GM18517 (cell line): Measurements from ENCODE around the gene PRKAG1.

Experiments
- ATAC-seq: cut with Tn5 transposase; IDR thresholded peaks from one replicate; pipeline ENCODE4 v1.9.1; 2021; ENCODE audit warnings: mild to moderate bottlenecking, moderate library complexity; ENCODE audit not compliant: unreplicated experiment

PRKAG1 gene

GRCh38 chr12:48986720-48987291, 31.8 kb downstream of the PRKAG1 start:
- ATAC-seq: no peak

GRCh38 chr12:48985901-48986300, 32.7 kb downstream of the PRKAG1 start:
- no peak for ATAC-seq

GRCh38 chr12:48985475-48985897, 33.1 kb downstream of the PRKAG1 start:
- no peak for ATAC-seq

GRCh38 chr12:48982397-48983080, 36.0 kb downstream of the PRKAG1 start:
- ATAC-seq: no peak

GRCh38 chr12:48981757-48982157, 36.8 kb downstream of the PRKAG1 start:
- no peak for ATAC-seq

GRCh38 chr12:48980953-48981756, 37.4 kb downstream of the PRKAG1 start:
- no peak for ATAC-seq

- no peak for ATAC-seq
Measured at GRCh38 chr12:48980389-48980952, 38.1 kb downstream of the PRKAG1 start.

GRCh38 chr12:48979602-48980388, 38.8 kb downstream of the PRKAG1 start:
- no peak for ATAC-seq

GRCh38 chr12:48978741-48979601, 39.6 kb downstream of the PRKAG1 start:
- ATAC-seq: no peak

- ATAC-seq: no peak
Measured at GRCh38 chr12:48978291-48978740, 40.3 kb downstream of the PRKAG1 start, which contains the start of gene WNT1. TSS of gene WNT1 (plus strand) at chr12:48978322. CDS start at chr12:48978651, 329 bp downstream.

- ATAC-seq: no peak
Measured at GRCh38 chr12:48977290-48978281, 41.0 kb downstream of the PRKAG1 start.

- ATAC-seq: no peak
Measured at GRCh38 chr12:48973941-48974673, 44.5 kb downstream of the PRKAG1 start.

GRCh38 chr12:48973531-48973930, 45.0 kb downstream of the PRKAG1 start:
- no peak for ATAC-seq

GRCh38 chr12:48972952-48973483, 45.6 kb downstream of the PRKAG1 start:
- ATAC-seq: no peak

- ATAC-seq: no peak
Measured at GRCh38 chr12:48972213-48972951, 46.2 kb downstream of the PRKAG1 start.

GRCh38 chr12:48970702-48971334, 47.8 kb downstream of the PRKAG1 start:
- no peak for ATAC-seq
